ENCODE data around the gene CRNKL1.

The CRNKL1 gene

GRCh38 chr20:20052074-20052970 is at the start of gene CRNKL1, which contains the start of gene CFAP61:
CRNKL1 (minus strand) TSS chr20:20052466; CDS start chr20:20052342, 124 bp downstream.
CFAP61 (plus strand) TSS chr20:20052532; CDS start chr20:20056654, 4,122 bp downstream.
- in situ Hi-C loops (cut with MboI; ENCODE audit: low sequenced_read_pairs), result no loop called here

- in situ Hi-C loops (cut with MboI; ENCODE audit: low sequenced_read_pairs), result no loop called here
These were observed 48.6 kb upstream of the CRNKL1 start for GRCh38 chr20:20100881-20101280.

GRCh38 chr20:20096421-20096820 is 44.2 kb upstream of the CRNKL1 start:
- in situ Hi-C loops (cut with MboI; ENCODE audit: low sequenced_read_pairs), result loop anchor here (25.0 kb wide), 1 partner anchor 466 kb away; no protein-coding TSS in a partner anchor

- in situ Hi-C loops (cut with MboI; ENCODE audit: low sequenced_read_pairs), result loop anchor here (25.0 kb wide), 1 partner anchor 467 kb away; no protein-coding TSS in a partner anchor
These were observed 43.0 kb upstream of the CRNKL1 start for GRCh38 chr20:20095114-20095872.

GRCh38 chr20:20094410-20094809 is 42.1 kb upstream of the CRNKL1 start:
- in situ Hi-C loops (cut with MboI; ENCODE audit: low sequenced_read_pairs), result loop anchor here (25.0 kb wide), 1 partner anchor 468 kb away; no protein-coding TSS in a partner anchor

GRCh38 chr20:20092827-20093226 is 40.6 kb upstream of the CRNKL1 start:
- in situ Hi-C loops (cut with MboI; ENCODE audit: low sequenced_read_pairs), result loop anchor here (25.0 kb wide), 1 partner anchor 469 kb away; no protein-coding TSS in a partner anchor

GRCh38 chr20:20089939-20090338 is 37.7 kb upstream of the CRNKL1 start:
- in situ Hi-C loops (cut with MboI; ENCODE audit: low sequenced_read_pairs), result loop anchor here (25.0 kb wide), 1 partner anchor 472 kb away; no protein-coding TSS in a partner anchor

GRCh38 chr20:20089018-20089417 is 36.8 kb upstream of the CRNKL1 start:
- in situ Hi-C loops (cut with MboI; ENCODE audit: low sequenced_read_pairs), result loop anchor here (25.0 kb wide), 1 partner anchor 473 kb away; no protein-coding TSS in a partner anchor

- in situ Hi-C loops (cut with MboI; ENCODE audit: low sequenced_read_pairs), result loop anchor here (25.0 kb wide), 1 partner anchor 476 kb away; no protein-coding TSS in a partner anchor
These were observed 33.5 kb upstream of the CRNKL1 start for GRCh38 chr20:20085812-20086211.

GRCh38 chr20:20085071-20085470 is 32.8 kb upstream of the CRNKL1 start:
- in situ Hi-C loops (cut with MboI; ENCODE audit: low sequenced_read_pairs), result loop anchor here (25.0 kb wide), 1 partner anchor 477 kb away; no protein-coding TSS in a partner anchor

GRCh38 chr20:20084296-20084752 is 32.1 kb upstream of the CRNKL1 start:
- in situ Hi-C loops (cut with MboI; ENCODE audit: low sequenced_read_pairs), result loop anchor here (25.0 kb wide), 1 partner anchor 478 kb away; no protein-coding TSS in a partner anchor

GRCh38 chr20:20083807-20084206 is 31.5 kb upstream of the CRNKL1 start:
- in situ Hi-C loops (cut with MboI; ENCODE audit: low sequenced_read_pairs), result loop anchor here (25.0 kb wide), 1 partner anchor 478 kb away; no protein-coding TSS in a partner anchor

GRCh38 chr20:20079102-20079784 is 27.0 kb upstream of the CRNKL1 start:
- in situ Hi-C loops (cut with MboI; ENCODE audit: low sequenced_read_pairs), result loop anchor here (25.0 kb wide), 1 partner anchor 483 kb away; no protein-coding TSS in a partner anchor

- in situ Hi-C loops (cut with MboI; ENCODE audit: low sequenced_read_pairs), result loop anchor here (25.0 kb wide), 1 partner anchor 484 kb away; no protein-coding TSS in a partner anchor
These were observed 25.8 kb upstream of the CRNKL1 start for GRCh38 chr20:20078041-20078440.

- in situ Hi-C loops (cut with MboI; ENCODE audit: low sequenced_read_pairs), result loop anchor here (25.0 kb wide), 1 partner anchor 486 kb away; no protein-coding TSS in a partner anchor
These were observed 24.2 kb upstream of the CRNKL1 start for GRCh38 chr20:20076297-20077065.

- in situ Hi-C loops (cut with MboI; ENCODE audit: low sequenced_read_pairs), result loop anchor here (25.0 kb wide), 1 partner anchor 487 kb away; no protein-coding TSS in a partner anchor
These were observed 22.8 kb upstream of the CRNKL1 start for GRCh38 chr20:20075032-20075431.

GRCh38 chr20:20073801-20074371 is 21.6 kb upstream of the CRNKL1 start:
- in situ Hi-C loops (cut with MboI; ENCODE audit: low sequenced_read_pairs), result no loop called here

- in situ Hi-C loops (cut with MboI; ENCODE audit: low sequenced_read_pairs), result no loop called here
These were observed 18.8 kb upstream of the CRNKL1 start for GRCh38 chr20:20070871-20071726.
